COR-L47 (cell line): ENCODE data around the gene LRRC1.

ENCODE experiments used
- DNase-seq: peaks from one replicate; lab custom pipeline; 2025; lab: John Stamatoyannopoulos, UW

LRRC1 gene

GRCh38 chr6:53925891-53926290 lies 131.1 kb downstream of the LRRC1 start:
- no peak for DNase-seq

- DNase-seq, result no peak
Observed at GRCh38 chr6:53926505-53926904, 131.7 kb downstream of the LRRC1 start.

- no peak for DNase-seq
Observed at GRCh38 chr6:53928641-53929040, 133.8 kb downstream of the LRRC1 start.

- no peak for DNase-seq
Observed at GRCh38 chr6:53929041-53929820, 134.4 kb downstream of the LRRC1 start.

GRCh38 chr6:53929821-53930120 lies 135.0 kb downstream of the LRRC1 start:
- DNase-seq, result no peak

- no peak for DNase-seq
Observed at GRCh38 chr6:53930330-53930729, 135.5 kb downstream of the LRRC1 start.

GRCh38 chr6:53931086-53931485 lies 136.3 kb downstream of the LRRC1 start:
- no peak for DNase-seq

GRCh38 chr6:53932516-53932915 lies 137.7 kb downstream of the LRRC1 start:
- DNase-seq, result no peak

GRCh38 chr6:53934023-53934422 lies 139.2 kb downstream of the LRRC1 start:
- DNase-seq, result no peak

- no peak for DNase-seq
Observed at GRCh38 chr6:53937461-53937860, 142.7 kb downstream of the LRRC1 start.

- DNase-seq, result no peak
Observed at GRCh38 chr6:53938810-53939209, 144.0 kb downstream of the LRRC1 start.

GRCh38 chr6:53939830-53940229 lies 145.0 kb downstream of the LRRC1 start:
- no peak for DNase-seq

- DNase-seq, result no peak
Observed at GRCh38 chr6:53943395-53943794, 148.6 kb downstream of the LRRC1 start.

GRCh38 chr6:53944091-53944490 lies 149.3 kb downstream of the LRRC1 start:
- DNase-seq, result no peak

GRCh38 chr6:53944543-53944942 lies 149.7 kb downstream of the LRRC1 start:
- no peak for DNase-seq

GRCh38 chr6:53945765-53946407 lies 151.1 kb downstream of the LRRC1 start:
- no peak for DNase-seq

GRCh38 chr6:53947780-53948179 lies 153.0 kb downstream of the LRRC1 start:
- DNase-seq, result no peak

- DNase-seq, result no peak
Observed at GRCh38 chr6:53951383-53951782, 156.6 kb downstream of the LRRC1 start.

GRCh38 chr6:53956068-53956711 lies 161.4 kb downstream of the LRRC1 start:
- DNase-seq, result peak; percentile 77

GRCh38 chr6:53956804-53957203 lies 162.0 kb downstream of the LRRC1 start:
- DNase-seq, result no peak

GRCh38 chr6:53959717-53960116 lies 164.9 kb downstream of the LRRC1 start:
- no peak for DNase-seq

GRCh38 chr6:53960311-53960710 lies 165.5 kb downstream of the LRRC1 start:
- no peak for DNase-seq

- DNase-seq, result no peak
Observed at GRCh38 chr6:53961679-53962370, 167.0 kb downstream of the LRRC1 start.
